Gastroesophageal sphincter (tissue), 3 donors: ENCODE data around the gene SYNRG.

Source experiments
- EP300 ChIP-seq: sonication (generic); formaldehyde crosslinking; IDR thresholded peaks from one replicate; pipeline ENCODE4 v1.6.1; 2017; ENCODE audit warnings: antibody characterized with exemption, mild to moderate bottlenecking
- POLR2A ChIP-seq, 2 donors: fragments of 450-650 bp; IDR thresholded peaks; one replicate each; pipeline ENCODE4 v1.6.1; 2017; ENCODE audit warnings: antibody characterized with exemption in 2 of 2, mild to moderate bottlenecking in 2 of 2, moderate library complexity in 1 of 2
- TF ChIP-seq, protein P1 (sequence below), 4 experiments: fragments of 200-600 bp in 2 of 4; fragments of 450-650 bp in 2 of 4; sonication (generic) in 1 of 4; IDR thresholded peaks; one replicate each; pipeline ENCODE4 v1.5.1; 2017 to 2019; ENCODE audit warnings: antibody characterized with exemption in 4 of 4, mild to moderate bottlenecking in 2 of 4, moderate library complexity in 2 of 4

DNA sequence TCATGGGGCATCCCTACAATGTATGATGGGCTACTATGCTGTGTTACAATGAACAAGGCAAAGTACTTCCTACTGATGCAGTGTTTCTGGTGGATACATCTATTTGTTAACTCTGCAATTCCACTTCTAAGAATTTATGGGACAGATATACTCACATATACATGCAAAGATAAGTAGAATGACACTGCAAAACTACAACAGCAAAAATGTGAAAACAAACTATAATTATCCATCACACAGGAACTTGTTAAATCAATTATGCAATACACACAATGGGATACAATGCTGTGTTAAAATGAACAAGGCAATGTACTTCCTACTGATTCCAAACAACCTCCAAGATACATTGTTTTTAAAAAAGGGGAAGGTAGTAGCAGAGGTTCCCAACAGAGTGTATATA lies 30.8 kb upstream of the SYNRG start:
- TF ChIP-seq, protein P1, sequence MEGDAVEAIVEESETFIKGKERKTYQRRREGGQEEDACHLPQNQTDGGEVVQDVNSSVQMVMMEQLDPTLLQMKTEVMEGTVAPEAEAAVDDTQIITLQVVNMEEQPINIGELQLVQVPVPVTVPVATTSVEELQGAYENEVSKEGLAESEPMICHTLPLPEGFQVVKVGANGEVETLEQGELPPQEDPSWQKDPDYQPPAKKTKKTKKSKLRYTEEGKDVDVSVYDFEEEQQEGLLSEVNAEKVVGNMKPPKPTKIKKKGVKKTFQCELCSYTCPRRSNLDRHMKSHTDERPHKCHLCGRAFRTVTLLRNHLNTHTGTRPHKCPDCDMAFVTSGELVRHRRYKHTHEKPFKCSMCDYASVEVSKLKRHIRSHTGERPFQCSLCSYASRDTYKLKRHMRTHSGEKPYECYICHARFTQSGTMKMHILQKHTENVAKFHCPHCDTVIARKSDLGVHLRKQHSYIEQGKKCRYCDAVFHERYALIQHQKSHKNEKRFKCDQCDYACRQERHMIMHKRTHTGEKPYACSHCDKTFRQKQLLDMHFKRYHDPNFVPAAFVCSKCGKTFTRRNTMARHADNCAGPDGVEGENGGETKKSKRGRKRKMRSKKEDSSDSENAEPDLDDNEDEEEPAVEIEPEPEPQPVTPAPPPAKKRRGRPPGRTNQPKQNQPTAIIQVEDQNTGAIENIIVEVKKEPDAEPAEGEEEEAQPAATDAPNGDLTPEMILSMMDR (IDR thresholded peaks at IDR 0.05), result no peak
- TF ChIP-seq POLR2A (IDR thresholded peaks at IDR 0.05), result no peak
- TF ChIP-seq EP300, result no peak
